Kidney capillary endothelial cell (primary cell): ENCODE measurements around the gene DUSP9.

Source experiments
- DNase-seq: peaks from one replicate; pipeline ENCODE4 v3.0.0-alpha.2; 2018; ENCODE audit warnings: low spot score

Gene DUSP9

GRCh38 chrX:153649178-153649914, 2.3 kb downstream of the DUSP9 start:
- peak; percentile 25 for DNase-seq

- DNase-seq, result no peak
These were observed 3.1 kb downstream of the DUSP9 start for GRCh38 chrX:153649915-153650782.

GRCh38 chrX:153650959-153651358, 4.0 kb downstream of the DUSP9 start:
- DNase-seq, result no peak

GRCh38 chrX:153651540-153652079, 4.6 kb downstream of the DUSP9 start:
- DNase-seq, result no peak

GRCh38 chrX:153653556-153653955, 6.6 kb downstream of the DUSP9 start:
- no peak for DNase-seq

GRCh38 chrX:153657161-153657560, 10.2 kb downstream of the DUSP9 start:
- DNase-seq, result no peak

- DNase-seq, result no peak
These were observed 12.3 kb downstream of the DUSP9 start for GRCh38 chrX:153659268-153659667.

- DNase-seq, result no peak
These were observed 15.3 kb downstream of the DUSP9 start for GRCh38 chrX:153662266-153662665.

- DNase-seq, result no peak
These were observed 18.8 kb downstream of the DUSP9 start for GRCh38 chrX:153665726-153666306.

- no peak for DNase-seq
These were observed 20.4 kb downstream of the DUSP9 start for GRCh38 chrX:153667281-153667955.

- DNase-seq, result peak; percentile 31
These were observed 21.0 kb downstream of the DUSP9 start for GRCh38 chrX:153667956-153668396.

- no peak for DNase-seq
These were observed 21.6 kb downstream of the DUSP9 start for GRCh38 chrX:153668423-153669173.

- DNase-seq, result no peak
These were observed 22.3 kb downstream of the DUSP9 start for GRCh38 chrX:153669174-153669890.

- no peak for DNase-seq
These were observed 23.1 kb downstream of the DUSP9 start for GRCh38 chrX:153669901-153670731.

- DNase-seq, result no peak
These were observed 24.0 kb downstream of the DUSP9 start for GRCh38 chrX:153670748-153671588.

GRCh38 chrX:153671589-153672530, 24.9 kb downstream of the DUSP9 start:
- DNase-seq, result no peak
